Large intestine (tissue), 3 donors: ENCODE measurements around the gene LRATD1. TPM values are rescaled to one million over a fixed set of nuclear protein-coding genes. Genes with fewer than 3 reads are reported as not detected.
"Not testable (repeated sequence)": the region's sequence is repeated elsewhere in the genome, so short reads cannot be mapped to it uniquely, and the experiment has no call there.

Experiments
- DNase-seq, 2 donors: peaks; one replicate each; pipeline versions ENCODE4 v3.0.0 to v3.0.0-alpha.2; 2013
- H3K27ac ChIP-seq: one replicate; pipeline ENCODE4 v1.5.1; 2013; ENCODE audit warnings: low read length
- H3K27me3 ChIP-seq: 2 replicates; pipeline ENCODE4 v1.6.1; 2013; ENCODE audit warnings: low read length; ENCODE audit not compliant: control insufficient read depth, insufficient read depth
- H3K36me3 ChIP-seq: 2 replicates; pipeline ENCODE4 v1.6.1; 2013; ENCODE audit warnings: low read length; ENCODE audit not compliant: control insufficient read depth, insufficient read depth
- H3K4me1 ChIP-seq: one replicate; pipeline ENCODE4 v1.6.1; 2013; ENCODE audit warnings: low read length; ENCODE audit not compliant: control insufficient read depth, insufficient read depth
- H3K4me3 ChIP-seq: one replicate; pipeline ENCODE4 v1.5.1; 2013; ENCODE audit warnings: low read length
- H3K9me3 ChIP-seq: one replicate; pipeline ENCODE4 v1.6.1; 2013; ENCODE audit warnings: mild to moderate bottlenecking, low read depth, low read length, moderate library complexity; ENCODE audit not compliant: control insufficient read depth
- WGBS: methylation state at CpG from one replicate; pipeline ENCODE4 v1.1.5; 2013; ENCODE audit warnings: low lambda C conversion rate; ENCODE audit not compliant: insufficient coverage; 5-methylcytosine and 5-hydroxymethylcytosine counted together
- polyA plus RNA-seq: library from polyadenylated mRNA; unstranded; fragments of 120-200 nt; gene quantifications from one replicate; pipeline ENCODE4 v1.2.1, GENCODE V29; 2013

LRATD1 gene
- polyA plus RNA-seq, 1 donor, result 67.3 TPM

GRCh38 chr2:14615121-14615520, 17.4 kb upstream of the LRATD1 start:
- no peak for DNase-seq
- H3K27me3 ChIP-seq, result no peaks in the 10 kb centered on the region
- H3K27ac ChIP-seq, result no peak overlapping the region
- H3K4me1 ChIP-seq, result no peaks in the 10 kb centered on the region
- H3K36me3 ChIP-seq, result no peaks in the 10 kb centered on the region
- H3K9me3 ChIP-seq, result no peaks in the 10 kb centered on the region
- H3K4me3 ChIP-seq, result no peak overlapping the region

GRCh38 chr2:14615760-14616159, 16.8 kb upstream of the LRATD1 start:
- H3K4me3 ChIP-seq, result no peak overlapping the region
- H3K36me3 ChIP-seq, result no peaks in the 10 kb centered on the region
- H3K4me1 ChIP-seq, result no peaks in the 10 kb centered on the region
- no peaks in the 10 kb centered on the region for H3K27me3 ChIP-seq
- WGBS, result 95% methylated on average over 4 of the region's 9 CpGs
- no peak overlapping the region for H3K27ac ChIP-seq
- H3K9me3 ChIP-seq, result no peaks in the 10 kb centered on the region
- no peak for DNase-seq

GRCh38 chr2:14616342-14616741, 16.2 kb upstream of the LRATD1 start:
- H3K36me3 ChIP-seq, result no peaks in the 10 kb centered on the region
- no peak overlapping the region for H3K27ac ChIP-seq
- WGBS, result no CpG with 5 or more reads among the region's 4 CpGs
- H3K27me3 ChIP-seq, result no peaks in the 10 kb centered on the region
- peak in 1 of 2 donors; percentile 55 for DNase-seq
- no peaks in the 10 kb centered on the region for H3K9me3 ChIP-seq
- H3K4me1 ChIP-seq, result peaks cover 3% of the 10 kb centered on the region
- no peak overlapping the region for H3K4me3 ChIP-seq

GRCh38 chr2:14616950-14617349, 15.6 kb upstream of the LRATD1 start:
- Histone ChIP-seq H3K4me1 (peaks cover 5% of the 10 kb centered on the region), H3K4me3 (no peak overlapping the region), H3K27me3 (no peaks in the 10 kb centered on the region), H3K9me3 (no peaks in the 10 kb centered on the region), H3K27ac (no peak overlapping the region), H3K36me3 (no peaks in the 10 kb centered on the region)
- DNase-seq, result no peak
- no CpG with 5 or more reads among the region's 6 CpGs for WGBS

GRCh38 chr2:14619441-14619840, 13.1 kb upstream of the LRATD1 start:
- H3K27ac ChIP-seq, result no peak overlapping the region

GRCh38 chr2:14621114-14621513, 11.4 kb upstream of the LRATD1 start:
- Histone ChIP-seq H3K27me3 (no peaks in the 10 kb centered on the region), H3K4me3 (no peak overlapping the region), H3K4me1 (peaks cover 22% of the 10 kb centered on the region), H3K9me3 (no peaks in the 10 kb centered on the region), H3K27ac (peak overlapping the region; percentile 83), H3K36me3 (no peaks in the 10 kb centered on the region)
- DNase-seq, result no peak
- 100% methylated on average over 1 of the region's 1 CpG for WGBS

More at GRCh38 chr2:14619441-14619840, 13.1 kb upstream of the LRATD1 start:
- DNase-seq, result no peak
- Histone ChIP-seq H3K9me3 (no peaks in the 10 kb centered on the region), H3K36me3 (no peaks in the 10 kb centered on the region), H3K27me3 (no peaks in the 10 kb centered on the region), H3K4me3 (no peak overlapping the region), H3K4me1 (peaks cover 22% of the 10 kb centered on the region)
- no CpG with 5 or more reads among the region's 3 CpGs for WGBS

- Histone ChIP-seq H3K4me3 (no peak overlapping the region), H3K36me3 (no peaks in the 10 kb centered on the region), H3K9me3 (no peaks in the 10 kb centered on the region), H3K27ac (peak overlapping the region; percentile 83), H3K4me1 (peaks cover 30% of the 10 kb centered on the region), H3K27me3 (no peaks in the 10 kb centered on the region)
- peak; percentile 76 to 86 for DNase-seq
- WGBS, result no CpG with 5 or more reads among the region's 6 CpGs
Observed at GRCh38 chr2:14621906-14622549, 10.5 kb upstream of the LRATD1 start.

- H3K4me1 ChIP-seq, result peaks cover 35% of the 10 kb centered on the region
- peak overlapping the region; percentile 83 for H3K27ac ChIP-seq
- H3K4me3 ChIP-seq, H3K9me3 ChIP-seq, H3K36me3 ChIP-seq, H3K27me3 ChIP-seq: not testable (repeated sequence)
- 20% methylated on average over 1 of the region's 3 CpGs for WGBS
- DNase-seq, result peak; percentile 18 to 84
Observed at GRCh38 chr2:14622550-14622939, 10.0 kb upstream of the LRATD1 start.

GRCh38 chr2:14623237-14623636, 9.3 kb upstream of the LRATD1 start:
- no CpG with 5 or more reads among the region's 1 CpG for WGBS
- no peaks in the 10 kb centered on the region for H3K9me3 ChIP-seq
- no peaks in the 10 kb centered on the region for H3K36me3 ChIP-seq
- peaks cover 42% of the 10 kb centered on the region for H3K4me1 ChIP-seq
- H3K27ac ChIP-seq, result peak overlapping the region; percentile 83
- H3K4me3 ChIP-seq, result no peak overlapping the region
- H3K27me3 ChIP-seq, result no peaks in the 10 kb centered on the region
- DNase-seq, result peak; percentile 76 to 88

GRCh38 chr2:14626873-14627272, 5.6 kb upstream of the LRATD1 start:
- Histone ChIP-seq H3K36me3 (no peaks in the 10 kb centered on the region), H3K27ac (peak overlapping the region; percentile 19), H3K27me3 (no peaks in the 10 kb centered on the region), H3K4me1 (peaks cover 61% of the 10 kb centered on the region), H3K4me3 (no peak overlapping the region), H3K9me3 (no peaks in the 10 kb centered on the region)
- no CpG with 5 or more reads among the region's 3 CpGs for WGBS
- DNase-seq, result peak; percentile 17 to 68

GRCh38 chr2:14628901-14629300, 3.6 kb upstream of the LRATD1 start:
- no CpG with 5 or more reads among the region's 2 CpGs for WGBS
- Histone ChIP-seq H3K27me3 (peaks cover 11% of the 10 kb centered on the region), H3K4me3 (no peak overlapping the region), H3K27ac (peak overlapping the region; percentile 78), H3K4me1 (peaks cover 50% of the 10 kb centered on the region), H3K9me3 (no peaks in the 10 kb centered on the region), H3K36me3 (no peaks in the 10 kb centered on the region)
- peak; percentile 82 to 88 for DNase-seq
